ENCODE results near the gene SYT9. TPM values are rescaled to one million over a fixed set of nuclear protein-coding genes. Genes with fewer than 3 reads are reported as not detected.
"Not testable (repeated sequence)": the region's sequence is repeated elsewhere in the genome, so short reads cannot be mapped to it uniquely, and the experiment has no call there.

Gene SYT9
- total RNA-seq, 1 experiment from 2014 or later: not detected

GRCh38 chr11:7515447-7515886 is 263.8 kb downstream of the SYT9 start:
- Histone ChIP-seq H3F3A (ENCODE audit: insufficient read depth, low read depth) (no peaks in the 10 kb centered on the region), H3K9me2 (ENCODE audit: insufficient read depth) (no peaks in the 10 kb centered on the region), H3K27ac (no peak overlapping the region), H3K79me2 (ENCODE audit: low read depth) (no peaks in the 10 kb centered on the region), H3K4me3 (no peak overlapping the region), H3K4me1 (replicated peaks; ENCODE audit: insufficient read depth) (no peaks in the 10 kb centered on the region), H3K4me2 (no peak overlapping the region), H3K36me3 (ENCODE audit: low read depth) (no peaks in the 10 kb centered on the region), H3K9me3 (ENCODE audit: insufficient read depth, low read depth) (no peaks in the 10 kb centered on the region), H3K27me3 (ENCODE audit: insufficient read depth, low read depth) (no peaks in the 10 kb centered on the region), H2AFZ (no peak overlapping the region), H4K20me1 (ENCODE audit: insufficient read depth) (no peaks in the 10 kb centered on the region)
- ChIA-PET CTCF (no interaction called here), POLR2A (ENCODE audit: unreplicated experiment) (no interaction called here)
- TF ChIP-seq CTCF (conservative IDR thresholded peaks at IDR 0.05) (no peak), EZH2 (IDR thresholded peaks at IDR 0.05; ENCODE audit: low read depth) (no peak)
- no TSS peak for BruUV-seq (replicated peaks)
- intact Hi-C loops (cut with micrococcal nuclease; ENCODE audit: unreplicated experiment): no loop called here
- no peak for DNase-seq

DNA sequence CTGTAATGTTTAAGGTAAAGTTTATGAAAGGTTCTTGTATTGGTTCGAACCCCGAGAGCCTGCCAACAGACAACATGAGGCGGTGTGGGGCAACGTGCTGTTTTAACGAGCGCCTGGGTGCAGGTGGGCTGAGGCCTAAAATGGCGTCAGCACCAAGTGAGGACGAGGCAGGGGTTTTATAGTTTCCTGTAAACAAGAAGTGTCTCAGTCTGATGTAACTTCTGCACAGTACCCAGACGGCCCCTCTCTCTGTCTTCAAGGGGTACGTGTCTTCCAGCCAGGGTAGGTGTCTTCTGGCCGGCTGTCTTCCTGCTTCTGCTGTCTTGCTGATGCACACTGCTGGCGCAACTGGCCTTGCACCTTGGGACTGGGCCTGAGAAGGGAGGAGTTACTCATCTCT is 264.8 kb downstream of the SYT9 start:
- H3K79me2 ChIP-seq (ENCODE audit: low read depth): no peaks in the 10 kb centered on the region
- H3K9me2 ChIP-seq (ENCODE audit: insufficient read depth): no peaks in the 10 kb centered on the region
- H2AFZ ChIP-seq: no peak overlapping the region
- H3K27ac ChIP-seq: no peak overlapping the region
- intact Hi-C loops (cut with micrococcal nuclease; ENCODE audit: unreplicated experiment): no loop called here
- H3K27me3 ChIP-seq (ENCODE audit: insufficient read depth, low read depth): no peaks in the 10 kb centered on the region
- no peaks in the 10 kb centered on the region for H3K4me1 ChIP-seq (replicated peaks; ENCODE audit: insufficient read depth)
- no peaks in the 10 kb centered on the region for H3K36me3 ChIP-seq (ENCODE audit: low read depth)
- BruUV-seq (replicated peaks): no TSS peak
- POLR2A ChIA-PET (ENCODE audit: unreplicated experiment): no interaction called here
- H3F3A ChIP-seq (ENCODE audit: insufficient read depth, low read depth): no peaks in the 10 kb centered on the region
- CTCF ChIA-PET: no interaction called here
- no peaks in the 10 kb centered on the region for H4K20me1 ChIP-seq (ENCODE audit: insufficient read depth)
- no peak overlapping the region for H3K4me2 ChIP-seq
- H3K4me3 ChIP-seq: no peak overlapping the region
- H3K9me3 ChIP-seq (ENCODE audit: insufficient read depth, low read depth): no peaks in the 10 kb centered on the region
- DNase-seq: no peak
- TF ChIP-seq EZH2 (IDR thresholded peaks at IDR 0.05; ENCODE audit: low read depth): no peak
- no peak for TF ChIP-seq CTCF (conservative IDR thresholded peaks at IDR 0.05)

DNA sequence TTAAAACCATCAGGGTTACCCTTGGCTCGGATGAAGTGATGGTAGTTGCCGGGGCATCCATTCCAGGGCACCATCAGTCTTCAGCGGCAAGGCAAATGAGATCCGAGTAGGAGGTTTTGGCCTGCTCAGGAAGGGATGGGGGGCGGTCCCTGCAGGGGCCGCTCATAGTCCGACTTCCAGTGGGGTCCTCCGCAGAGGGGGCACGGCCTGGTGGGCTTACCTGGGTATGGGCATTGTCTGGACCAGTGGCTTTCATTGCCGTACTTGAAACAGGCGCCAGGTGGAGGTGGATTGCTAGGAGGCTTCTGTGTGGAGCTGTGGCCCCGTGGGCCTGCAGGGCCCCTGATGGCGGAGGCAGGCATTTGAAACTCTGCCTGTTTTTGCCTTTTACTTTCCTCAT is 266.0 kb downstream of the SYT9 start:
- H3K4me3 ChIP-seq; intact Hi-C loops (cut with micrococcal nuclease; ENCODE audit: unreplicated experiment); BruUV-seq (replicated peaks); H3K9me3 ChIP-seq (ENCODE audit: insufficient read depth, low read depth); H3K9me2 ChIP-seq (ENCODE audit: insufficient read depth); CTCF ChIA-PET; POLR2A ChIA-PET (ENCODE audit: unreplicated experiment); DNase-seq; H2AFZ ChIP-seq; H3F3A ChIP-seq (ENCODE audit: insufficient read depth, low read depth); H3K27me3 ChIP-seq (ENCODE audit: insufficient read depth, low read depth); H3K36me3 ChIP-seq (ENCODE audit: low read depth); H3K79me2 ChIP-seq (ENCODE audit: low read depth); H3K4me2 ChIP-seq; H3K4me1 ChIP-seq (replicated peaks; ENCODE audit: insufficient read depth); H4K20me1 ChIP-seq (ENCODE audit: insufficient read depth); H3K27ac ChIP-seq: not testable (repeated sequence)

Small RNA genes lying within 50 kb of the gene (microRNA-seq; reads per million reads assigned to microRNA genes)
- not detected for gene MIR302E (ENCODE audit: borderline number of aligned reads, borderline replicate concordance)

Other genes starting within 250 kb of the SYT9 start
- 0.55 and 1.4 TPM in 2 replicates for gene ZNF214, start 231.6 kb upstream of the SYT9 start, total RNA-seq (2021)
- not detected in 2 replicates for gene NLRP14, start 231.4 kb upstream of the SYT9 start, total RNA-seq (2021)
- gene RBMXL2, start 162.9 kb upstream of the SYT9 start, total RNA-seq (2021): not detected in 2 replicates
- not detected in 2 replicates for gene OLFML1, start 233.6 kb downstream of the SYT9 start, total RNA-seq (2021)